Measurements from ENCODE around the gene ME1. TPM values are rescaled to one million over a fixed set of nuclear protein-coding genes. Genes with fewer than 3 reads are reported as not detected.
"Not testable (repeated sequence)": the region's sequence is repeated elsewhere in the genome, so short reads cannot be mapped to it uniquely, and the experiment has no call there.

The ME1 gene
- total RNA-seq, 1 experiment from 2014 or later = 8.9 TPM

DNA sequence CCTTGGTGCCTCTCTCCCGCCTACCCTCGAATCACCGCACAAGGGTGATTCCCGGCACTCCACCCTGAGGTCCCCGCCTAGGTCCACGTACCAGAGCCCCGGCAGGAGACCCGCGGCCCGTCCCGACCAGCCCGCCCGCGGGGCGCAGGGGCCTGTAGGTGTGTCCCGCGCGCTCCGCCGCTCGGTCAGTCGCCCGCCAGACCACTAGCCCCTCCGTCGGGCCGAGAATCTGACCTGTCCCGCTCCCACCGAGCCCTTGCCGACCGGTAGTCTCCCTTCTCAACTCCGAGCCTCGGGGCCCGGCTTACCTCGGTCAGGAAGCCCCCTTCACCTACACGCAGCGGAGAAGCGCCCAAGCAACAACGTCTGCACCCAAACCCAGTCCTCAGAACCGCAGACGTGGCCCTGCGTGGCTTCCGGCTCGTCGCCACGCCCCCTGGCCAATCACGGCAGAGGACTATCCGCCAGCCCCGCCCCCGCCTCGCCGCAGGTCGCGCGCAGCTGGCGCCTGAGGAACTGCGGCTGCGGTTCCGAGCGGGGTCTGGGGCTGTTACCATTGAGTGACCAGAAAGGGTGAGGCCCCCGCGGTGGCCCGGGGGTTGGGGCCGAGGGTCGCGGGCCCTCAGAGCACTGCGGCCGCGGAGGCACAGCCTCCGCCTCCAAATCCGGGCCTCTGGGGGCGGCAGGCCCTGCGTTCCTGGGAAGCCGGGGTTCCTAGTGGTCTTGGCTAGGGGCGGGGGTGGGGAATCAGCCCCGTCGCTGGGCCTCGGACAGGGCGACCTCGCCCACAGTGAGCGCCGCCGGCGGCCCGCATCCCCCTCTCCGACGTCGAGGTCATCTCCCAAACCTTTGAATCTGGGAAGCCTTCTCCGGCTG is 237.7 kb downstream of the ME1 start, which contains the start of the genes PGM3 and RWDD2A:
TSS of gene PGM3 (minus strand) at position 395 of the 876 bp plus-strand sequence. CDS start 2,253 bp downstream, outside the sequence.
TSS of gene RWDD2A (plus strand) at position 487 of the 876 bp plus-strand sequence. CDS start 1,095 bp downstream, outside the sequence.
- peak; percentile 85 for DNase-seq (ENCODE audit: low spot score)

DNA sequence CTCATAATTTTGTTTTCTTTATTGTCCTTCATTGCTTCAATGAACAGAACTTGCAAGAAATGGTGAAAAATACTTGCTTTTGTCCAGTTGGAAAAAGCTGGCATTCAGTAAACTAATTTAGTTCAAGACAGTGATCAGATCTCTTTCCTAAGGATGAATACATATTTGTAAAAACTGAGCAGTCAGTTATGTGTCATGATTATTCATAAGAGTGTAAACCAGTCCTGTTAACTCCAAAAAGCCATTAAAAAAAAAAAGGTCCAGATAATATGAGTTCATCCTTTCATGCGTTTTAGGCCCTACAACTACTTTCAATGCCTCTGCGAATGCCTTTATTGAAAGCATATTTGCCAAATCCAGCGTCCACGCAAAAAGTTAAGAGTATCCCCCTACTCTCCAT is 238.4 kb downstream of the ME1 start:
- peak; percentile 25 for DNase-seq (ENCODE audit: low spot score)

DNA sequence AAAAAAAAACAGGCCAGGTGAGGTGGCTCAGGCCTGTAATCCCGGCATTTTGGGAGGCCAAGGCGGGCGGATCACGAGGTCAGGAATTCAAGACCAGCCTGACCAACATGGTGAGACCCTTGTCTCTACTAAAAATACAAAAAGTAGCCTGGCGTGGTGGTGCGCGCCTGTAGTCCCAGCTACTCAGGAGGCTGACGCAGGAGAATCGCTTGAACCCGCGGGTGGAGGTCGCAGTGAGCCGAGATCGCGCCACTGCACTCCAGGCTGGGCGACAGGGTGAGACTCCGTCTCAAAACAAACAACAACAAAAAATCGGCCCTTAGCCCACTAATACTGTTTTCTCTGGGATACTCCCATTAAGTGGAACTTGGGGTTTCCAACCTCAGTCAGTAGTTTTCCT is 238.9 kb downstream of the ME1 start:
- not testable (repeated sequence) for DNase-seq (ENCODE audit: low spot score)

DNA sequence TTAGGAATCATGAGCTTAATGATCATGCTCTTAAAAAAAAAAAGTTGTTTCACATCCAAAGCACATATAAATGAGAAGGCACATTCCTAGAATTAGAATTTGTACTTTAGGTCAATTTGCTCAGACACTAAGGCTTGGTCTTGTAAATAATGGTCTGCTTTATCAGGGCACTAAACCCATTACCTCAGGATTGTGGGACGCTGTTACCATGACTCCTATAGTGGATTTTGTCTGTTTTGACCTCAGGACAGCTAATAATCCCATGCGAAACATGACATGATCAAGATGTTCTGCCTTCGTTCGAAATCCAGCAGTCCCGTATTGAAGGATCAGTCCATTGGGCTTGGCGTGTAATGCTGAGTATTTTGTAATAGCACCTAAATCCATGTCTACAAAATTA is 240.2 kb downstream of the ME1 start:
- DNase-seq (ENCODE audit: low spot score) = no peak

DNA sequence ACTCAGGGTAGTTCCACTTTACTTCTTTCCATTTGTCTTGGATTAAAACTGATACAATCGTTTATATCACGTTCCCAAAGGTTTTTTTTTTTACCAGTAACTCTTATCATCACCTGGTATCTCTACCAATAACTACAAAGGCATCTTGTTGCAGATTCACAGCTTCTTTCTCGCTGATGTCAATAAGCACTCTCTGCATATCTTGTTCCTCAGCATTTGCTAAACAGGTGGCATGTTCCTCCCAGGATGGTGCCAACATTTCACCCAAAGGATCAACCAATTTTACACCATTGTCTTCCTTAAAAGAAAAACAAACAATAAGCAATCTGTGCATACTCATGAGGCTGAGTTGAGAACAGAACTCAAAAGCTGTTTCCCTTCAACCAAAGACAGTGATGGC is 242.3 kb downstream of the ME1 start:
- no peak for DNase-seq (ENCODE audit: low spot score)

- DNase-seq (ENCODE audit: low spot score) = no peak
Observed at GRCh38 chr6:83185096-83185495, 245.8 kb downstream of the ME1 start.

GRCh38 chr6:83183082-83183828 is 247.6 kb downstream of the ME1 start:
- no peak for DNase-seq (ENCODE audit: low spot score)

DNA sequence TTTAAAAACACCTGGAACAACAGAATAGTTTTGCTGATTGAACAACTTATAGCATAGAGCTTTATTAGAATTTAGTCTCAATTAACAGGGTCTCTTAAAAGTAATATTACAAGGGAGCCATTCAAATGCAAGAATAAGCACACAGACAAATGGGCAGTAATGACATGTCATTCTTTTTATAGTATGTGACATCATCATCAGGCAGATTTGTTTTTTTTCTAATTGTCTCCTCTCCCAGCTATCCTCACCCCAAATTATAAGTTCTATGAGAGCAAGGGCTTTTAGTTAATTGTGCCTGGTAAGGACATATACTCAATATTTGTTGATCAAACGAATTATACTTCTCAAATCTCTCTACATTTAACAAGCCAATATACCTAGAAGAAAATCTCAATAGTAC is 248.7 kb downstream of the ME1 start:
- DNase-seq (ENCODE audit: low spot score) = no peak

- DNase-seq (ENCODE audit: low spot score) = no peak
Observed at GRCh38 chr6:83180426-83180950, 250.4 kb downstream of the ME1 start.

DNA sequence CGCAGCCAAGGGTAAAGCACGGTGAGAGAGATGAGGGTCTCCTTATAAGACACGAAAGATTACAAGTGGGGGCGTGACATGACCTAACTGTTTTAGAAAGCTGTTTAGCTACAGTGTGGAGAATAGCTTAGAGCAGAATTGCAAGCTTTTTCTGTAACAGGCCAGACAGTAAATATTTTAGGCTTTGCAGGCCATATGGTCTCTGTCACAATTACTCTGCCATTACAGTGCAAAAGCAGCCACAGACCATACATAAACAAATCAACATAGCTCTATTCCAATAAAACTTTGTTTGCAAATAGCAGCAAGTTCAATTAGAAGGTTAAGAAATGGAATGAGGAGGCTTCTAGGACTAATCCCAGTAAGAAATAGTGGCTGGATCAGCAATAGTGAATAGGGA is 254.6 kb downstream of the ME1 start:
- DNase-seq (ENCODE audit: low spot score) = no peak

- no peak for DNase-seq (ENCODE audit: low spot score)
Observed at GRCh38 chr6:83169511-83169910, 261.3 kb downstream of the ME1 start.

GRCh38 chr6:83169106-83169505 is 261.7 kb downstream of the ME1 start:
- no peak for DNase-seq (ENCODE audit: low spot score)

GRCh38 chr6:83168556-83168955 is 262.3 kb downstream of the ME1 start:
- no peak for DNase-seq (ENCODE audit: low spot score)

- no peak for DNase-seq (ENCODE audit: low spot score)
Observed at GRCh38 chr6:83167726-83168278, 263.0 kb downstream of the ME1 start.

Other genes starting within 250 kb of the ME1 start
- 14.7 and 18.3 TPM in 2 replicates for gene PGM3, start 237.8 kb downstream of the ME1 start, total RNA-seq (2014; rRNA removed; shearing (Covaris generic))
- 0.60 and 1.1 TPM in 2 replicates for gene RWDD2A, start 237.7 kb downstream of the ME1 start, total RNA-seq (2014; rRNA removed; shearing (Covaris generic))
- not detected in 2 replicates for gene PRSS35, start 81.5 kb upstream of the ME1 start, total RNA-seq (2014; rRNA removed; shearing (Covaris generic))

Measured in HT-29 (cell line).